ENCODE data around the gene ZBTB16.

The ZBTB16 gene

GRCh38 chr11:114132944-114133394 lies 73.5 kb downstream of the ZBTB16 start:
- TF ChIP-seq CTCF (IDR thresholded peaks at IDR 0.05; ENCODE audit: insufficient read depth, missing control alignments) = no peak
- no peak for DNase-seq (ENCODE audit: insufficient read length, low spot score)
- FAIRE-seq = no peak

- DNase-seq (ENCODE audit: insufficient read length, low spot score) (no peak), FAIRE-seq (no peak)
- TF ChIP-seq CTCF (IDR thresholded peaks at IDR 0.05; ENCODE audit: insufficient read depth, missing control alignments) = no peak
These were observed 74.2 kb downstream of the ZBTB16 start for GRCh38 chr11:114133548-114134329.

- DNase-seq (ENCODE audit: insufficient read length, low spot score) (no peak), FAIRE-seq (no peak)
- no peak for TF ChIP-seq CTCF (IDR thresholded peaks at IDR 0.05; ENCODE audit: insufficient read depth, missing control alignments)
These were observed 75.4 kb downstream of the ZBTB16 start for GRCh38 chr11:114134870-114135269.

- no peak for DNase-seq (ENCODE audit: insufficient read length, low spot score)
- no peak for FAIRE-seq
- TF ChIP-seq CTCF (IDR thresholded peaks at IDR 0.05; ENCODE audit: insufficient read depth, missing control alignments) = no peak
These were observed 76.2 kb downstream of the ZBTB16 start for GRCh38 chr11:114135737-114136151.

- FAIRE-seq (no peak), DNase-seq (ENCODE audit: insufficient read length, low spot score) (no peak)
- TF ChIP-seq CTCF (IDR thresholded peaks at IDR 0.05; ENCODE audit: insufficient read depth, missing control alignments) = no peak
These were observed 77.5 kb downstream of the ZBTB16 start for GRCh38 chr11:114136686-114137640.

- no peak for DNase-seq (ENCODE audit: insufficient read length, low spot score)
- TF ChIP-seq CTCF (IDR thresholded peaks at IDR 0.05; ENCODE audit: insufficient read depth, missing control alignments) = no peak
- FAIRE-seq = no peak
These were observed 78.3 kb downstream of the ZBTB16 start for GRCh38 chr11:114137838-114138237.

All from D721Med (cell line).